NCI-H146 treated with DMSO at 0.1 percent for 48 hours (cell line): Measurements from ENCODE around the gene AGRN.
"Not testable (repeated sequence)": the region's sequence is repeated elsewhere in the genome, so short reads cannot be mapped to it uniquely, and the experiment has no call there.

Experiments used
- DNase-seq: peaks from one replicate; lab custom pipeline; 2025; ENCODE audit not compliant: unreplicated experiment; lab: John Stamatoyannopoulos, UW

The AGRN gene

GRCh38 chr1:981955-982558 is 37.9 kb upstream of the AGRN start, which contains the start of gene PERM1:
PERM1 (minus strand) TSS chr1:982093; CDS start chr1:981029, 1,064 bp downstream.
- no peak for DNase-seq

GRCh38 chr1:982765-983436 is 37.0 kb upstream of the AGRN start:
- no peak for DNase-seq

GRCh38 chr1:983798-984475 is 36.0 kb upstream of the AGRN start:
- no peak for DNase-seq

- DNase-seq = no peak
Measured at GRCh38 chr1:984476-984814, 35.5 kb upstream of the AGRN start.

GRCh38 chr1:985126-985525 is 34.8 kb upstream of the AGRN start:
- DNase-seq = no peak

- DNase-seq = not testable (repeated sequence)
Measured at GRCh38 chr1:988061-988460, 31.9 kb upstream of the AGRN start.

- DNase-seq = not testable (repeated sequence)
Measured at GRCh38 chr1:991275-991674, 28.6 kb upstream of the AGRN start.

- DNase-seq = no peak
Measured at GRCh38 chr1:991895-992294, 28.0 kb upstream of the AGRN start.

- no peak for DNase-seq
Measured at GRCh38 chr1:992362-992761, 27.6 kb upstream of the AGRN start.

GRCh38 chr1:993379-993995 is 26.4 kb upstream of the AGRN start:
- no peak for DNase-seq

- DNase-seq = not testable (repeated sequence)
Measured at GRCh38 chr1:994546-994945, 25.4 kb upstream of the AGRN start.

- no peak for DNase-seq
Measured at GRCh38 chr1:995665-996633, 24.0 kb upstream of the AGRN start.

GRCh38 chr1:996851-997712 is 22.8 kb upstream of the AGRN start:
- DNase-seq = no peak

- no peak for DNase-seq
Measured at GRCh38 chr1:997713-997992, 22.3 kb upstream of the AGRN start.

GRCh38 chr1:997993-998744 is 21.8 kb upstream of the AGRN start:
- no peak for DNase-seq

- DNase-seq = no peak
Measured at GRCh38 chr1:998745-998994, 21.2 kb upstream of the AGRN start.

- no peak for DNase-seq
Measured at GRCh38 chr1:998995-999724, 20.8 kb upstream of the AGRN start.

- peak; percentile 31 for DNase-seq
Measured at GRCh38 chr1:999725-1000356, 20.1 kb upstream of the AGRN start, which contains the start of gene HES4. HES4 (minus strand) TSS chr1:1000097; CDS start chr1:999973, 124 bp downstream.
